HPDE6-E6E7 (cell line): ENCODE results near the gene RASSF8.

Experiments used
- DNase-seq: peaks from one replicate; pipeline ENCODE4 v3.0.0; 2011; ENCODE audit warnings: missing footprints; ENCODE audit errors: extremely low spot score

The RASSF8 gene

DNA sequence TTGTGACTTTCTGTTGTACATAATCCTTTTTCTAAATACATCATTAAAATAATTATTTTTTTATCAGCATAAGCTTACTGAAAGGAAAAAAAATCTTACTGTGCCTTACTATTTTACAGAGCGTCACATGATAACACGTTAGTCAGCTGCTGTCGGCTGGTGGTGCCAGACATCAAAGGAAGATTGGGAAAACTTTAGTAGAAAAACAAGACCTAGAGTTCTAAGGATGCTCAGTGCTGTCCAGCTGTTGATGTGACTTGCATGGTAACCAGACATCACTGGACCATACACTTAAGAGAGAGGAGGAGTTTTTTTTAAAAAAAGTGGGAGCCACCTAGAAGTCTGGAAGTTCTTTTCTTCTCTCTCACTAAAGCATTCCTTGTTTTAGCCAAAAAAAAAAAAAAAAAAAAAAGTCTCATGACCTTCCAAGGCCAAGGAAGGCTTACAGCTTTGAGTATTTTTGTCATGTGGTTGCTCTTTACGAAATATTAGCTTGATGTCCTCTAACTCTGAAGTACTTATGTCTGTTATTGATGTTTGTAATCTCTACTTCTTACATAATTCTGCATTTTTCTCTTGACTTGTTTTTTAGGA is 4.5 kb downstream of the RASSF8 start:
- no peak for DNase-seq

GRCh38 chr12:25965682-25966081 is 7.2 kb downstream of the RASSF8 start:
- DNase-seq: no peak

DNA sequence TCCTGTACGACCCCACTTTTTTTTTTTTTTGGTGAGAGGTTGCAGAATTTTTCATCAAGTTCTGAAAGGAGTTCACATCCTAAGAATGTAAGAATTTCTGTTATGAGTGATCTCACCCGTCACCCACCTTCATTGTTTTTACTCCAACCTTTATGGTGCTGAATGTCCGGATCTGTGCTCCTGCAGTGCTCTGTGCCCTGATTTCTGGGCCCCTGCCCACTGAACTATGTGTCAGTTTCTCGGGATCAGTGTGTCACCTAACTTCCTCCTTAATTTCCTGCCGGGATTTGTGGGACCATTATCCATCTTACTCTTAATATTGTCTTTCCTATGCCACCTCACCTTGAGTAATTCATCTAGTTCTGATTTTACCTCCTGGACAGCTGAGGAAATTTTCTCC is 11.6 kb downstream of the RASSF8 start:
- DNase-seq: no peak

DNA sequence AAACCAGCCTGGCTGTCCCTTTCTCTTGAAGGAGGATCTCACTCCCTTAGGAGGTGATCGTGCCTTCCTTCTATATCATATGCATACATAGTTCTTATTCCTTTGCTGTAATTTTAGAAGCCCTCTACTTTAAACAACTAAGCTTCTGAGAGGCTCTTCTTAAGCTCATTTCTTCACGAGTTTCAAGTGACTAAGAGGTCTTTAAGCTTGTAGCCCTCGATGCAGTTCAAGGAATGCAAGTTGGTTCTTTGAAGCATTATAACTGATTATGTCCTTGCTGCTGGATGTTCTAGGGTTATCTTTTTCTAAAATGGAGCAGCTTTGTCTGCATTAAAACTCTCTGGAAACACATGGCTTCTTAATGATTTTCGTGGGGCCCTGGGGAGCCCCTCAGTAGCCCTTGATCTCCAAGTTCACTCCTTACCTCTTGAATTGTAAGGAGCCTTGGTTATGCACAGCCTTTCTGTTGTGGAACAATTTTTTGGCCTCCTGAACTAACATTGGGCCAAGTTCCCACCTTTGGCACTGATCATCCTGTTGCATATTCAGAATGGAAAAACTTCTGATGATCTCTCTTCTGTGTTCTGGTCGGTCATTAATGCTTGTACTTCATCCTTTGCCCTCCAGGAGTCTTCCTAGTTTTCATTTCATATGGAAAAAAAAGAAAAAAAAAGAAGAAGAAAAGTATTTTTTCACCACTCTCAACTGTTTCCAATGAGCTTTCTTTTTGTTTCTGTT is 12.6 kb downstream of the RASSF8 start:
- no peak for DNase-seq

- DNase-seq: no peak
These were observed 13.2 kb downstream of the RASSF8 start for GRCh38 chr12:25971654-25972041.

DNA sequence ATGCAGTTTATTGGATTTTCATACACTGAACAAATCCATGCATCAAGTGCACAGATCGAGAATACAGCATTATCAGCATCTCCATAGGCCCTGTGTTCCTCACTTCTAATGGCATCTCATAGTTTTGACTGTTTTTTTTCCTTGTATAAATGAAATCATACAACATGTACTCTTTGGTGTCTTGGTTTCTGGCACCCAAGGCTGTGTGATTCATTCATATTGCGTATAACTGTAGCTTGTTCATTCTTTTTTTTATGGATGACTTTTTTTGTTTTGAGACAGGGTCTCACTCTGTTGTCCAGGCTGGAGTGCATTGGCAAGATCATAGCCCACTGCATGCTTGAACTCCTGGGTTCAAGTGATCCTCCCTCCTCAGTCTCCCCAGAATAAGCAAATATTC is 14.3 kb downstream of the RASSF8 start:
- no peak for DNase-seq

- no peak for DNase-seq
These were observed 16.7 kb downstream of the RASSF8 start for GRCh38 chr12:25975179-25975578.

DNA sequence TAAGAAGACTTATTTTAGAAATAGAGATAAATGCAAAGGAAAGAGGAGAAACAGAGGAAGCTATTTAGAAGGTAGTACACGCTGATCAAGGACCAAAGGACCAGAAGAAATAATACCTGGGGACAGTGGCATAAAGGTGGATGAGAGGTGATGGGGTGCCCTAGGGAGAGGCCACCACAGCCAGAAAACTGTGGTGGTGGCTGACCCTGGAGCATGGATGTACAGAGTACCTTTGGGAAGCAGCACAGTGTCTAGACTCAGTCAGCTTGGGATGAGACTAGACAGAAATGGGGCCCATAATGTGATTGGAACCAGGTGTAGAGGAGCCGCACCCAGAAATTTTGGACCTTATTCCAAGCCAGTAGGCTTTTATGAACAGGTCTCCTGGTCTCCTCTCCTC is 17.2 kb downstream of the RASSF8 start:
- no peak for DNase-seq

GRCh38 chr12:25976289-25976688 is 17.8 kb downstream of the RASSF8 start:
- DNase-seq: no peak

- DNase-seq: no peak
These were observed 18.6 kb downstream of the RASSF8 start for GRCh38 chr12:25977047-25977446.

DNA sequence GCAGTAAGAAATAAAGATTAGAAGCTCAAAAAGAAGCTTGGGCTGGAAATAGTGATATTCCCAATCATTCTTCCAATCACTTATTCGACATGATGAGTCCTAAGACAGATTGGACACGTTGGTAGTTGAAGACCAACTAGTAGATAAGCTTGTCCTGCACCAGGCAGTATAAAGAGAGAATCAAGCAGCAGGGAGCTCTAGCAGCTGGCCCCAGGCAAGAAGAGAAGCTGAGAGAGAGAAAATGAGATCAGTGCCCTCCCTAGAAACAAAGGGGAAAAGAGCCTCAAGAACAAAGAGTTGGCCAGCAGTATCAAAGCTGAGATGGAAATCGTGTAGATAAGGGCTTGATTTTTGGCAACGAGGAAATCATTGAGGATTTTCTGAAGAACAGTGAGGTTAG is 20.6 kb downstream of the RASSF8 start:
- no peak for DNase-seq

GRCh38 chr12:25979563-25979962 is 21.1 kb downstream of the RASSF8 start:
- DNase-seq: no peak

GRCh38 chr12:25980035-25980434 is 21.6 kb downstream of the RASSF8 start:
- DNase-seq: no peak

- DNase-seq: no peak
These were observed 23.1 kb downstream of the RASSF8 start for GRCh38 chr12:25981597-25981996.

DNA sequence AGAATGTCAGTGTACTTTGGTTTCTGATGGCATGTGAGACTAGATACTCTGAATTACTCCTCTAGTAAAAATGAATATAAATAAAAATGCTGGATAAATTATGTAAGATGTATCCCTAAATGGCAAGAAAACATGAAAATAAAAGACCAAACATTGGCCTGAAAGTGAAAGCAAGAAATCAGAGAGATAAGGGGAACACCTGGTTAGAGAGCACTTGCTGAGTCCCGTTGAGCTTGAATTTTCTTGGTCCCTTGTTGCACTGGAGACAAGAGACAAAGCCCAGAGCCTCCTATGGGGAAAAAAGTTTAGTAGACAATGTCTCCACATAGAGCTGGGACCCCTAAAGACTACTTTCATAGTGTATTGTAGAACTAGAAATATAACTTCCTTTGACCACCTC is 23.9 kb downstream of the RASSF8 start:
- DNase-seq: no peak

GRCh38 chr12:25983625-25984024 is 25.1 kb downstream of the RASSF8 start:
- DNase-seq: no peak

- no peak for DNase-seq
These were observed 26.3 kb downstream of the RASSF8 start for GRCh38 chr12:25984759-25985158.

GRCh38 chr12:25985316-25986175 is 27.1 kb downstream of the RASSF8 start:
- DNase-seq: no peak

GRCh38 chr12:25986180-25986579 is 27.7 kb downstream of the RASSF8 start:
- no peak for DNase-seq

DNA sequence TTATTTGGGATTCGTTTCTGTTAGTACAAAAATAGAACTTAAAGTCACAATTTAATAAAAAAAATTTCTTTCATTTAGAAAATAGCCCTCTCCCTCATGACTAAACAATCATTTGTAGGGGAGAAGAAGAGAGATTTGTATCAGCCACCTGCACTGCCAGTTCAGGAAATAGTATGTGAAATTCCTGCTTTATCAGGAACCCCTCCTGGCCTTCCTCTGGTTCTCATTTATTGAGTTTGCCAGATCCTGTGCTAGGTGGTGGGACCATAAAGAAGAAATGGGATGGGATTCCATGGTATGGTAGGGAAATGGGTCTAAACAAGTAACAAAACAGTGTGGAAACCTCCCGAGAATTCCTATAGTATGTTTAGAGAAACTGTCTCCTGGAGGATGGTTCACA is 30.0 kb downstream of the RASSF8 start:
- DNase-seq: no peak

- no peak for DNase-seq
These were observed 32.0 kb downstream of the RASSF8 start for GRCh38 chr12:25990495-25990894.

- no peak for DNase-seq
These were observed 33.7 kb downstream of the RASSF8 start for GRCh38 chr12:25992026-25992782.
